ENCODE data around the gene PHC2.
A peak's percentile ranks its signal among the peaks of the same experiment; 100 is the strongest.

PHC2 gene

GRCh38 chr1:33361532-33362235, 69.2 kb downstream of the PHC2 start:
- no peak overlapping the region for H3K4me3 ChIP-seq (ENCODE audit: low read depth, low read length)
- peaks cover 9% of the 10 kb centered on the region for H3K4me1 ChIP-seq (ENCODE audit: control insufficient read depth, insufficient read depth, low read length, unreplicated experiment)
- H3K36me3 ChIP-seq (ENCODE audit: insufficient read depth, low read length), result peaks cover 30% of the 10 kb centered on the region; the same call in 1 of the 2 replicates

DNA sequence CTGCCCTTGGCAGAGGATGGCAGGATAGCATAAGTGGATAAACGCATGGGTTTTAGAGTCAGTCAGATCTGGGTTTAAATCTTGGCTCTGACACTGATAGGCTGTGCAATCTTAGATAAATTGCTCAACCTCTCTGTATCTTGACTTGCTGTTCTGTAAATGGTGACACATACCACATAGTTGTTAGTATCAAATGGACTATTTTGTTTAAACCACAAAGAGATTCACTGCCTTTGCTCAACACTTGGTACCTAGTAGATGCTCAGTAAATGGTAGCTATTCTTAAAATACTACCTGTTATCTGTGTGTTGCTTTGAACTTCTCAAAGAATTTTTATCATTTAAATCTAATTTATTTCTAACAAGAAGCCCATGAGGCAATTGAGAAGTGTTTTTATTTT, 70.5 kb downstream of the PHC2 start:
- peaks cover 4% of the 10 kb centered on the region for H3K4me1 ChIP-seq (ENCODE audit: control insufficient read depth, insufficient read depth, low read length, unreplicated experiment)
- no peak overlapping the region for H3K27ac ChIP-seq (ENCODE audit: low read depth, low read length)

More at GRCh38 chr1:33361532-33362235, 69.2 kb downstream of the PHC2 start:
- Histone ChIP-seq H3K27ac (ENCODE audit: low read depth, low read length) (no peak overlapping the region), H3K79me2 (ENCODE audit: control insufficient read depth, insufficient read depth, low read length, unreplicated experiment) (no peaks in the 10 kb centered on the region), H3K27me3 (ENCODE audit: insufficient read depth, low read length) (no peaks in the 10 kb centered on the region), H2AFZ (ENCODE audit: low read length, unreplicated experiment) (no peak overlapping the region)

DNA sequence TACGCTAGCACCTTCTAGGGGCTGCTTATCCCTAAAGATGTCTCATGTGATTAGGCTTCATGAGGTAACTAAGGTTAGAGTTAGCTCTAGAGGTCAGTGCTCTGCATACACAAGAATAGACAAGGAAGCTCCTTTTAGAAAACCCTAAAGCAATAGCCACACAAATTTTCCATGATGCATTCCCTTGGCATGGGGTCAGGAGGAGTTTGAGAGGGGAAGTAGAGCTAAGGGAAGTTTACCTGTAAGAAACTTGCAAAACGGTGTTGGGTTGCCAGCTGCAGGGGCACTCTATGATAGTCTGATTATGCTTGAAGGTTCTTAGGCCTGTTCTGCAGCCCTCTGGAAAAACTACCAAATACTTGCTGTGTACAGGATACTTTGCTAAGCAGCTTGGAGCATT, 71.0 kb downstream of the PHC2 start:
- H3K4me3 ChIP-seq (ENCODE audit: low read depth, low read length), result no peak overlapping the region
- H3K27me3 ChIP-seq (ENCODE audit: insufficient read depth, low read length), result no peaks in the 10 kb centered on the region
- H3K27ac ChIP-seq (ENCODE audit: low read depth, low read length), result no peak overlapping the region
- no peak overlapping the region for H2AFZ ChIP-seq (ENCODE audit: low read length, unreplicated experiment)
- peaks cover 29% of the 10 kb centered on the region; the same call in 1 of the 2 replicates for H3K36me3 ChIP-seq (ENCODE audit: insufficient read depth, low read length)
- no peaks in the 10 kb centered on the region for H3K4me1 ChIP-seq (ENCODE audit: control insufficient read depth, insufficient read depth, low read length, unreplicated experiment)
- H3K79me2 ChIP-seq (ENCODE audit: control insufficient read depth, insufficient read depth, low read length, unreplicated experiment), result no peaks in the 10 kb centered on the region

More for the DNA sequence above, 70.5 kb downstream of the PHC2 start:
- Histone ChIP-seq H3K27me3 (ENCODE audit: insufficient read depth, low read length) (no peaks in the 10 kb centered on the region), H3K36me3 (ENCODE audit: insufficient read depth, low read length) (peaks cover 30% of the 10 kb centered on the region; the same call in 1 of the 2 replicates), H3K79me2 (ENCODE audit: control insufficient read depth, insufficient read depth, low read length, unreplicated experiment) (no peaks in the 10 kb centered on the region), H3K4me3 (ENCODE audit: low read depth, low read length) (no peak overlapping the region), H2AFZ (ENCODE audit: low read length, unreplicated experiment) (no peak overlapping the region)

DNA sequence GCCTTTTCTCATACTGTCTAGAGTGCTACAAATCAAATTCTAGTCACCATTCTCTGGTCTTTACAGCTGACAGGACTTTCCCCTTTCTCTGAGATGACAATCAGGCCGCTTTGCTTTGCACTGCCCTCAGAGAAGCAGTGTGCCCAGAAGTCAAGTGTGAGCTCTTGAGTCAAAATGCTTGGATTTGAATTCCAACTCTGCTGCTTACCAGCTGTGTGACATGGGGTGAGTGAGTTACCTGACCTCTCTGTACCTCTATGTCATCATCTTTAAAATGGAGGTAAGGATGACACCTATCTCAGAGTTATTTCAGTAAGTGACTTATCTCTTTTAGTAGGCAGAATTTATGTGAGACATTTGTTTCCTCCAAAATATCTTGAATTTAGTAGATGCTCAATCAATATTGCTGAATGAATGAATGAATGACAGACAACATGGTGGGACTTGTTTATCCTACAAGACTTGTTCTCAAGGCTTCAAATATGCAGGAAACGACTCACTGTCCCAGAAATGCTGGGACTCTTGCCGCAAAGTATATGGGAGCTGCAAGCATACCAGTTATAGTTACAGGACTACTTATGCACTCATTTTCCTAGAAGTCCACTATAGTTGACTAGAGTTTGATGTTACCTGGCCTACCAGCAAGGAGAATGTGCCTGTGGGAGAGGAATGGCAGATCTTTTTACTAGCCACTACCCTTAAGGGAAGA, 71.9 kb downstream of the PHC2 start:
- H3K27ac ChIP-seq (ENCODE audit: low read depth, low read length), result no peak overlapping the region
- no peaks in the 10 kb centered on the region for H3K4me1 ChIP-seq (ENCODE audit: control insufficient read depth, insufficient read depth, low read length, unreplicated experiment)
- H3K79me2 ChIP-seq (ENCODE audit: control insufficient read depth, insufficient read depth, low read length, unreplicated experiment), result no peaks in the 10 kb centered on the region
- H2AFZ ChIP-seq (ENCODE audit: low read length, unreplicated experiment), result no peak overlapping the region
- no peaks in the 10 kb centered on the region for H3K27me3 ChIP-seq (ENCODE audit: insufficient read depth, low read length)
- H3K36me3 ChIP-seq (ENCODE audit: insufficient read depth, low read length), result peaks cover 24% of the 10 kb centered on the region; the same call in 1 of the 2 replicates
- H3K4me3 ChIP-seq (ENCODE audit: low read depth, low read length), result no peak overlapping the region

DNA sequence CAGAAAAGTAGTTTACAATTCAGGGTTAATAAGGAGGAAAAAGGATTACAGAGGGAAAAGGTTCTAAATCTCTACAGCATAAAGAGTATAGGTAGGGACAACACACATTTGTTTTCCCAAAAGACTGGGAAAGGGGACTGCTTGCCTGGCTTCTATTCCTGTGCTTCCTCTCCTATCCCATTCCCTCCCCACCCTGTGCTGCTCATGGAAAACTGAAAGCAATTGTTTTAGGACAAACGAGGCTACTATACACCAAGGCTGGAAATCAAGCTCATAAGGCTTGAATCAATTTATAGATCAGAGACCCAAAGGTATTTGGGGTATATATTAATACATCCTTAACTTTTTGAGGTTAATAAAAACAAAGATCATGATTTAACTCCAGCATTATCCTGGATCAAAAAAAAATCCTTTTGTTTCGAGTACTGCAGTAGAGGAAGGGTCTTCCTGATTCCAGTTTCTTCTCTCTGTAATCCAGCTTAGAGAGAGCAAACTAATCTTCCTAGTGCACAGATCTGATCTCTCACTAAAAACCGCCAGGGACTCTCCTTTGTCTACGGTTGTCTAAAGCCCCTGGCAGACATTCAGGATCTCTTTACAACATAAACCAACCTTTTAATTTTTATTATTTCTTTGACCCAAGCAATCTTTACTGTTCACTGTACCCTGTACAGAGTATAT, 72.6 kb downstream of the PHC2 start:
- no peak overlapping the region for H3K27ac ChIP-seq (ENCODE audit: low read depth, low read length)
- H3K36me3 ChIP-seq (ENCODE audit: insufficient read depth, low read length), result peaks cover 24% of the 10 kb centered on the region; the same call in 1 of the 2 replicates
- H3K4me3 ChIP-seq (ENCODE audit: low read depth, low read length), result no peak overlapping the region
- H3K4me1 ChIP-seq (ENCODE audit: control insufficient read depth, insufficient read depth, low read length, unreplicated experiment), result no peaks in the 10 kb centered on the region
- H2AFZ ChIP-seq (ENCODE audit: low read length, unreplicated experiment), result no peak overlapping the region
- no peaks in the 10 kb centered on the region for H3K79me2 ChIP-seq (ENCODE audit: control insufficient read depth, insufficient read depth, low read length, unreplicated experiment)
- H3K27me3 ChIP-seq (ENCODE audit: insufficient read depth, low read length), result no peaks in the 10 kb centered on the region

- H3K79me2 ChIP-seq (ENCODE audit: control insufficient read depth, insufficient read depth, low read length, unreplicated experiment), result no peaks in the 10 kb centered on the region
- H2AFZ ChIP-seq (ENCODE audit: low read length, unreplicated experiment), result no peak overlapping the region
- no peak overlapping the region for H3K27ac ChIP-seq (ENCODE audit: low read depth, low read length)
- no peak overlapping the region for H3K4me3 ChIP-seq (ENCODE audit: low read depth, low read length)
- no peaks in the 10 kb centered on the region for H3K4me1 ChIP-seq (ENCODE audit: control insufficient read depth, insufficient read depth, low read length, unreplicated experiment)
- H3K27me3 ChIP-seq (ENCODE audit: insufficient read depth, low read length), result no peaks in the 10 kb centered on the region
- H3K36me3 ChIP-seq (ENCODE audit: insufficient read depth, low read length), result peaks cover 24% of the 10 kb centered on the region; the same call in 1 of the 2 replicates
These were observed 73.8 kb downstream of the PHC2 start for GRCh38 chr1:33357099-33357498.

GRCh38 chr1:33354707-33355316, 76.1 kb downstream of the PHC2 start:
- H3K36me3 ChIP-seq (ENCODE audit: insufficient read depth, low read length), result peaks cover 14% of the 10 kb centered on the region; the same call in 1 of the 2 replicates
- H3K4me3 ChIP-seq (ENCODE audit: low read depth, low read length), result no peak overlapping the region
- H3K27ac ChIP-seq (ENCODE audit: low read depth, low read length), result no peak overlapping the region
- peaks cover 5% of the 10 kb centered on the region for H3K79me2 ChIP-seq (ENCODE audit: control insufficient read depth, insufficient read depth, low read length, unreplicated experiment)
- no peaks in the 10 kb centered on the region for H3K27me3 ChIP-seq (ENCODE audit: insufficient read depth, low read length)
- peaks cover 10% of the 10 kb centered on the region for H3K4me1 ChIP-seq (ENCODE audit: control insufficient read depth, insufficient read depth, low read length, unreplicated experiment)
- H2AFZ ChIP-seq (ENCODE audit: low read length, unreplicated experiment), result no peak overlapping the region

GRCh38 chr1:33353531-33353930, 77.4 kb downstream of the PHC2 start:
- Histone ChIP-seq H3K4me3 (ENCODE audit: low read depth, low read length) (no peak overlapping the region), H3K36me3 (ENCODE audit: insufficient read depth, low read length) (peaks cover 10% of the 10 kb centered on the region; the same call in 1 of the 2 replicates), H3K79me2 (ENCODE audit: control insufficient read depth, insufficient read depth, low read length, unreplicated experiment) (peaks cover 16% of the 10 kb centered on the region), H2AFZ (ENCODE audit: low read length, unreplicated experiment) (no peak overlapping the region), H3K4me1 (ENCODE audit: control insufficient read depth, insufficient read depth, low read length, unreplicated experiment) (peaks cover 10% of the 10 kb centered on the region), H3K27me3 (ENCODE audit: insufficient read depth, low read length) (no peaks in the 10 kb centered on the region), H3K27ac (ENCODE audit: low read depth, low read length) (no peak overlapping the region)

GRCh38 chr1:33351281-33351660, 79.6 kb downstream of the PHC2 start:
- no peak overlapping the region for H3K27ac ChIP-seq (ENCODE audit: low read depth, low read length)

DNA sequence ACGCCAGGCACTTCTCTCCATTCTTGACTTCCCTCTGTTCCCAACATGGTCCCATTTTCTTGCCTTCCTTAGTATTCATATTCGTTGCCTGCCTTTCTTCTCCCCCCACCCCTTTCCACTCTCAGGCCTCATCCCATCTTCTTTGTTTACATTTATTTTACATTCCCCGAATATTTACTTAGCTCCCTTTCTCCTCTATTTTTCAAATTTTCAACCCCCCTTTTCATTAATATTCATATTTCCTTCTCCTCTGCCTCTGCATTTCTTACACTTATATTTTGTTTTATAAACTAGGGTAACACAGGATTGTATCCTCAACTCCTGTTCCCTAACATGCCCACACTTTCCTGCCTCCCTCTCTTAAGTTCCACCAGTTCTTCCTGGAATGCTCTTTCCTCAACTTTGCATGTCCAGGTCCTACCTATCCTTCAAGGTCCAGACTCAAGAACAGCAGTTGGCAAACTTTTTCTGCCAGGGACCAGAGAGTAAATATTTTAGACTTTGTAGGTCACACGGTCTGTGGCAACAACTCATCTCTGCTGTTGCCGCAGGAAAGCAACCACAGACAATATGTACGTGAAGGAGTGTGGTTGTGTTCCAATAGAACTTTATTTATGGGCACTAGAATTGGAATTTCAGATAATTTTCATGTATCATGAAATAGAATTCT, 80.1 kb downstream of the PHC2 start:
- peaks cover 19% of the 10 kb centered on the region for H3K4me1 ChIP-seq (ENCODE audit: control insufficient read depth, insufficient read depth, low read length, unreplicated experiment)
- H3K36me3 ChIP-seq (ENCODE audit: insufficient read depth, low read length), result peaks cover 17% of the 10 kb centered on the region
- peak overlapping the region; percentile 69; the same call in 1 of the 2 replicates for H3K27ac ChIP-seq (ENCODE audit: low read depth, low read length)
- no peaks in the 10 kb centered on the region for H3K27me3 ChIP-seq (ENCODE audit: insufficient read depth, low read length)
- H3K79me2 ChIP-seq (ENCODE audit: control insufficient read depth, insufficient read depth, low read length, unreplicated experiment), result peaks cover 44% of the 10 kb centered on the region
- peak overlapping the region; percentile 95 for H3K4me3 ChIP-seq (ENCODE audit: low read depth, low read length)
- peak overlapping the region; percentile 15 for H2AFZ ChIP-seq (ENCODE audit: low read length, unreplicated experiment)

More at GRCh38 chr1:33351281-33351660, 79.6 kb downstream of the PHC2 start:
- Histone ChIP-seq H3K4me3 (ENCODE audit: low read depth, low read length) (no peak overlapping the region), H3K79me2 (ENCODE audit: control insufficient read depth, insufficient read depth, low read length, unreplicated experiment) (peaks cover 38% of the 10 kb centered on the region), H3K36me3 (ENCODE audit: insufficient read depth, low read length) (peaks cover 13% of the 10 kb centered on the region), H3K27me3 (ENCODE audit: insufficient read depth, low read length) (no peaks in the 10 kb centered on the region), H3K4me1 (ENCODE audit: control insufficient read depth, insufficient read depth, low read length, unreplicated experiment) (peaks cover 14% of the 10 kb centered on the region), H2AFZ (ENCODE audit: low read length, unreplicated experiment) (no peak overlapping the region)
